Activated naive CD8-positive, alpha-beta T cell (primary cell): ENCODE measurements around the gene POLR1E.
"Not testable (repeated sequence)": the region's sequence is repeated elsewhere in the genome, so short reads cannot be mapped to it uniquely, and the experiment has no call there.

Experiments used
- H3K27ac Mint-ChIP-seq: one replicate; pipeline ENCODE4 v1.8.0; 2021; ENCODE audit warnings: mixed read lengths
- H3K27me3 Mint-ChIP-seq: one replicate; pipeline ENCODE4 v1.8.0; 2021; ENCODE audit warnings: mixed read lengths
- H3K36me3 Mint-ChIP-seq: one replicate; pipeline ENCODE4 v1.8.0; 2021; ENCODE audit warnings: mixed read lengths
- H3K4me1 Mint-ChIP-seq: one replicate; pipeline ENCODE4 v1.8.0; 2021; ENCODE audit warnings: low read depth, mixed read lengths
- H3K4me3 Mint-ChIP-seq: one replicate; pipeline ENCODE4 v1.8.0; 2021; ENCODE audit warnings: mild to moderate bottlenecking, mixed read lengths
- H3K9me3 Mint-ChIP-seq: one replicate; pipeline ENCODE4 v1.8.0; 2021; ENCODE audit warnings: low read depth, mixed read lengths

Gene POLR1E

GRCh38 chr9:37477443-37477842, 8.3 kb upstream of the POLR1E start:
- not testable (repeated sequence) for H3K9me3 Mint-ChIP-seq, H3K4me1 Mint-ChIP-seq, H3K4me3 Mint-ChIP-seq, H3K36me3 Mint-ChIP-seq, H3K27ac Mint-ChIP-seq
- H3K27me3 Mint-ChIP-seq, result peaks cover 21% of the 10 kb centered on the region

- H3K27me3 Mint-ChIP-seq, result peaks cover 21% of the 10 kb centered on the region
- H3K4me3 Mint-ChIP-seq, H3K4me1 Mint-ChIP-seq, H3K27ac Mint-ChIP-seq, H3K9me3 Mint-ChIP-seq, H3K36me3 Mint-ChIP-seq: not testable (repeated sequence)
Observed at GRCh38 chr9:37477987-37478619, 7.6 kb upstream of the POLR1E start.

GRCh38 chr9:37480759-37481158, 5.0 kb upstream of the POLR1E start:
- no peak overlapping the region for H3K4me3 Mint-ChIP-seq

GRCh38 chr9:37486256-37486615, 488 bp downstream of the POLR1E start:
- H3K36me3 Mint-ChIP-seq, result peaks cover 8% of the 10 kb centered on the region
- H3K4me1 Mint-ChIP-seq, result peaks cover 38% of the 10 kb centered on the region
- H3K9me3 Mint-ChIP-seq, result no peaks in the 10 kb centered on the region
- peak overlapping the region; percentile 89 for H3K27ac Mint-ChIP-seq
- H3K4me3 Mint-ChIP-seq, result peak overlapping the region; percentile 99
- H3K27me3 Mint-ChIP-seq, result peaks cover 5% of the 10 kb centered on the region

More at GRCh38 chr9:37480759-37481158, 5.0 kb upstream of the POLR1E start:
- Mint-ChIP-seq H3K36me3 (no peaks in the 10 kb centered on the region), H3K4me1 (peaks cover 8% of the 10 kb centered on the region), H3K9me3 (no peaks in the 10 kb centered on the region), H3K27ac (no peak overlapping the region), H3K27me3 (peaks cover 21% of the 10 kb centered on the region)

GRCh38 chr9:37486616-37487548, 1.1 kb downstream of the POLR1E start:
- Mint-ChIP-seq H3K9me3 (no peaks in the 10 kb centered on the region), H3K27me3 (no peaks in the 10 kb centered on the region), H3K36me3 (peaks cover 8% of the 10 kb centered on the region), H3K4me1 (peaks cover 41% of the 10 kb centered on the region), H3K27ac (peak overlapping the region; percentile 89), H3K4me3 (peak overlapping the region; percentile 99)

GRCh38 chr9:37491939-37492338, 6.2 kb downstream of the POLR1E start:
- Mint-ChIP-seq H3K27me3 (no peaks in the 10 kb centered on the region), H3K4me3 (no peak overlapping the region), H3K9me3 (no peaks in the 10 kb centered on the region), H3K36me3 (peaks cover 13% of the 10 kb centered on the region), H3K4me1 (peaks cover 30% of the 10 kb centered on the region), H3K27ac (no peak overlapping the region)

GRCh38 chr9:37495571-37495970, 9.8 kb downstream of the POLR1E start:
- Mint-ChIP-seq H3K4me3 (no peak overlapping the region), H3K27ac (no peak overlapping the region), H3K36me3 (peaks cover 5% of the 10 kb centered on the region), H3K9me3 (no peaks in the 10 kb centered on the region), H3K4me1 (peaks cover 6% of the 10 kb centered on the region), H3K27me3 (no peaks in the 10 kb centered on the region)

GRCh38 chr9:37496020-37496419, 10.3 kb downstream of the POLR1E start:
- Mint-ChIP-seq H3K9me3 (no peaks in the 10 kb centered on the region), H3K36me3 (peaks cover 5% of the 10 kb centered on the region), H3K27me3 (no peaks in the 10 kb centered on the region), H3K27ac (no peak overlapping the region), H3K4me3 (no peak overlapping the region), H3K4me1 (peaks cover 4% of the 10 kb centered on the region)

GRCh38 chr9:37497320-37497719, 11.6 kb downstream of the POLR1E start:
- no peak overlapping the region for H3K4me3 Mint-ChIP-seq
- H3K9me3 Mint-ChIP-seq, result no peaks in the 10 kb centered on the region
- H3K27me3 Mint-ChIP-seq, result no peaks in the 10 kb centered on the region
- no peak overlapping the region for H3K27ac Mint-ChIP-seq
- no peaks in the 10 kb centered on the region for H3K4me1 Mint-ChIP-seq
- H3K36me3 Mint-ChIP-seq, result peaks cover 5% of the 10 kb centered on the region

GRCh38 chr9:37498457-37498856, 12.7 kb downstream of the POLR1E start:
- Mint-ChIP-seq H3K36me3 (peaks cover 3% of the 10 kb centered on the region), H3K27me3 (no peaks in the 10 kb centered on the region), H3K4me1 (peaks cover 3% of the 10 kb centered on the region), H3K9me3 (no peaks in the 10 kb centered on the region), H3K4me3 (no peak overlapping the region), H3K27ac (no peak overlapping the region)

GRCh38 chr9:37499297-37499696, 13.5 kb downstream of the POLR1E start:
- no peak overlapping the region for H3K27ac Mint-ChIP-seq

GRCh38 chr9:37501957-37502596, 16.3 kb downstream of the POLR1E start:
- Mint-ChIP-seq H3K36me3 (peaks cover 3% of the 10 kb centered on the region), H3K4me1 (peaks cover 8% of the 10 kb centered on the region), H3K9me3 (no peaks in the 10 kb centered on the region), H3K4me3 (no peak overlapping the region), H3K27me3 (no peaks in the 10 kb centered on the region), H3K27ac (no peak overlapping the region)

More at GRCh38 chr9:37499297-37499696, 13.5 kb downstream of the POLR1E start:
- H3K4me3 Mint-ChIP-seq, result no peak overlapping the region
- H3K27me3 Mint-ChIP-seq, result no peaks in the 10 kb centered on the region
- no peaks in the 10 kb centered on the region for H3K9me3 Mint-ChIP-seq
- H3K4me1 Mint-ChIP-seq, result peaks cover 8% of the 10 kb centered on the region
- H3K36me3 Mint-ChIP-seq, result peaks cover 6% of the 10 kb centered on the region

GRCh38 chr9:37503736-37504135, 18.0 kb downstream of the POLR1E start:
- H3K27ac Mint-ChIP-seq, result no peak overlapping the region
- peaks cover 8% of the 10 kb centered on the region for H3K4me1 Mint-ChIP-seq
- H3K9me3 Mint-ChIP-seq, result no peaks in the 10 kb centered on the region
- no peaks in the 10 kb centered on the region for H3K27me3 Mint-ChIP-seq
- no peak overlapping the region for H3K4me3 Mint-ChIP-seq
- H3K36me3 Mint-ChIP-seq, result peaks cover 3% of the 10 kb centered on the region

GRCh38 chr9:37504605-37505004, 18.9 kb downstream of the POLR1E start:
- Mint-ChIP-seq H3K9me3 (no peaks in the 10 kb centered on the region), H3K27ac (no peak overlapping the region), H3K4me1 (peaks cover 8% of the 10 kb centered on the region), H3K4me3 (no peak overlapping the region), H3K27me3 (no peaks in the 10 kb centered on the region), H3K36me3 (peaks cover 3% of the 10 kb centered on the region)

- no peaks in the 10 kb centered on the region for H3K27me3 Mint-ChIP-seq
- H3K4me3 Mint-ChIP-seq, result no peak overlapping the region
- peaks cover 8% of the 10 kb centered on the region for H3K4me1 Mint-ChIP-seq
- no peaks in the 10 kb centered on the region for H3K9me3 Mint-ChIP-seq
- peaks cover 3% of the 10 kb centered on the region for H3K36me3 Mint-ChIP-seq
- H3K27ac Mint-ChIP-seq, result no peak overlapping the region
Observed at GRCh38 chr9:37507566-37508134, 21.9 kb downstream of the POLR1E start.
